Spleen (tissue), 11 donors: ENCODE results near the gene RNF31. TPM values are rescaled to one million over a fixed set of nuclear protein-coding genes. Genes with fewer than 3 reads are reported as not detected.

Experiments
- DNase-seq: peaks from one replicate; pipeline ENCODE4 v3.0.0-alpha.2; 2020
- H3K27ac ChIP-seq, 8 donors: fragments of 200-600 bp; sonication (generic) in 7 of 8; 1 replicate in 4 of 8; 2 replicates in 4 of 8; pipeline versions ENCODE4 v1.5.0 to v1.8.0; 2016 to 2021; ENCODE audit warnings: inconsistent platforms in 4 of 8, mild to moderate bottlenecking in 4 of 8, moderate library complexity in 1 of 8
- H3K27me3 ChIP-seq, 7 donors: fragments of 200-600 bp; sonication (generic) in 6 of 7; replicated peaks in 1 of 7; 1 replicate in 4 of 7; 2 replicates in 3 of 7; pipeline versions ENCODE4 v1.5.0 to v1.8.0; 2016 to 2021; ENCODE audit warnings: inconsistent platforms in 3 of 7, mild to moderate bottlenecking in 1 of 7
- H3K36me3 ChIP-seq, 6 donors: fragments of 200-600 bp; sonication (generic) in 5 of 6; 1 replicate in 4 of 6; 2 replicates in 2 of 6; pipeline versions ENCODE4 v1.5.0 to v1.8.0; 2016 to 2021; ENCODE audit warnings: inconsistent platforms in 2 of 6
- H3K4me1 ChIP-seq, 6 donors: fragments of 200-600 bp; sonication (generic) in 5 of 6; 1 replicate in 3 of 6; 2 replicates in 3 of 6; pipeline versions ENCODE4 v1.5.0 to v1.8.0; 2016 to 2021; ENCODE audit warnings: inconsistent platforms in 3 of 6
- H3K4me3 ChIP-seq, 8 donors: fragments of 200-600 bp; sonication (generic) in 7 of 8; 1 replicate in 4 of 8; 2 replicates in 4 of 8; pipeline versions ENCODE4 v1.5.0 to v1.8.0; 2016 to 2021; ENCODE audit warnings: inconsistent platforms in 4 of 8, mild to moderate bottlenecking in 4 of 8, moderate library complexity in 2 of 8
- H3K9me3 ChIP-seq, 8 donors: fragments of 200-600 bp; sonication (generic) in 7 of 8; 1 replicate in 4 of 8; 2 replicates in 4 of 8; pipeline versions ENCODE4 v1.5.0 to v1.8.0; 2016 to 2021; ENCODE audit warnings: inconsistent platforms in 4 of 8
- CTCF ChIP-seq, 11 experiments: fragments of 200-600 bp in 7 of 11; fragments of 450-650 bp in 4 of 11; sonication (generic) in 4 of 11; IDR thresholded peaks in 8 of 11; conservative IDR thresholded peaks in 3 of 11; 1 replicate in 7 of 11; 2 replicates in 4 of 11; pipeline versions ENCODE4 v1.4.0 to v1.8.0; 2016 to 2021; ENCODE audit warnings: antibody characterized with exemption in 11 of 11, inconsistent platforms in 4 of 11, mild to moderate bottlenecking in 1 of 11
- POLR2A ChIP-seq, 3 donors: fragments of 450-650 bp; IDR thresholded peaks; one replicate each; pipeline ENCODE4 v1.5.1; 2017; ENCODE audit warnings: antibody characterized with exemption in 3 of 3, mild to moderate bottlenecking in 1 of 3
- POLR2AphosphoS5 ChIP-seq, 3 donors: sonication (generic); formaldehyde crosslinking; IDR thresholded peaks; one replicate each; pipeline ENCODE4 v1.5.1; 2017; ENCODE audit warnings: antibody characterized with exemption in 3 of 3
- WGBS, 5 donors: extraction: QIAGEN DNeasy Blood & Tissue Kit in 3 of 5; methylation state at CpG; one replicate each; pipeline versions ENCODE4 v1.1.5 to v1.1.7; 2013 to 2018; 5-methylcytosine and 5-hydroxymethylcytosine counted together
- intact Hi-C: fragments of 100-400 bp; cut with DNase I; formaldehyde crosslinking; loops from one replicate; pipeline ENCODE4 v1.15.0; 2023; ENCODE audit warnings: low total_unique reads
- polyA plus RNA-seq, 3 donors: library from polyadenylated mRNA; stranded (reverse); fragments of 200-250 nt; gene quantifications; one replicate each; pipeline ENCODE4 v1.2.1, GENCODE V29; 2013
- total RNA-seq, 7 donors: library from RNA; depleted of rRNA in 3 of 7; stranded (reverse); fragments of >200 nt in 3 of 7; fragmentation: NEBNext Ultra II Directional in 4 of 7; extraction: Animal tissue kit (Norgen Biotek cat#: 25700) in 4 of 7; gene quantifications; one replicate each; pipeline versions ENCODE4 v1.1.0 to v1.2.1, GENCODE V29; 2016 to 2021
- donor health status: healthy with polysubstance abuse.
- donor health status: DM: no; HTN: no; CAD: no; lungs with moderate emphysema.
- donor health status: DM: no; HTN: no; CAD: no.
- donor health status: Bipolar disorder and iron deficiency.
- donor health status: healthy.
- donor health status: DM: no; HTN: no; CAD: no.
- donor health status: DM: yes; HTN: yes; CAD: no.

RNF31 gene
- total and polyA plus RNA-seq, 10 donors = 56.5 to 148 (median 103) TPM

- peaks cover 3 to 19% (median 14%) of the 10 kb centered on the region in 6 donors for H3K36me3 ChIP-seq
- intact Hi-C loops = no loop called here
These were observed 33.9 kb upstream of the RNF31 start for GRCh38 chr14:24113379-24113800.

GRCh38 chr14:24113801-24114531 is 33.3 kb upstream of the RNF31 start:
- H3K27ac ChIP-seq = peak overlapping the region; percentile 97 to 100 (median 98)
- peak; percentile 96 for DNase-seq
- H3K36me3 ChIP-seq = peaks cover 3 to 25% (median 20%) of the 10 kb centered on the region in 6 donors
- TF ChIP-seq CTCF (IDR thresholded peaks at IDR 0.05 in 8 of 11, conservative IDR thresholded peaks at IDR 0.05 in 3 of 11) (no peak), POLR2A (IDR thresholded peaks at IDR 0.05) (peak in 1 of 3 donors; percentile 82), POLR2AphosphoS5 (IDR thresholded peaks at IDR 0.05) (peak; percentile 64 to 94 (median 85))
- H3K4me3 ChIP-seq = peak overlapping the region; percentile 46 to 85 (median 76)
- H3K4me1 ChIP-seq = peaks cover 27 to 68% (median 55%) of the 10 kb centered on the region in 6 donors
- no peaks in the 10 kb centered on the region for H3K27me3 ChIP-seq
- H3K9me3 ChIP-seq = no peaks in the 10 kb centered on the region
- intact Hi-C loops = no loop called here
- WGBS, 5 donors = 0% methylated on average over 38 to 42 of the region's 42 CpGs

More at GRCh38 chr14:24113379-24113800, 33.9 kb upstream of the RNF31 start:
- Histone ChIP-seq H3K27me3 (no peaks in the 10 kb centered on the region), H3K4me1 (peaks cover 28 to 69% (median 59%) of the 10 kb centered on the region in 6 donors), H3K9me3 (no peaks in the 10 kb centered on the region), H3K27ac (peak overlapping the region; percentile 97 to 100 (median 98)), H3K4me3 (peak overlapping the region; percentile 46 to 85 (median 76))
- DNase-seq = no peak
- WGBS, 5 donors = 17 to 22% (median 20%) methylated on average over 15 of the region's 15 CpGs
- TF ChIP-seq CTCF (IDR thresholded peaks at IDR 0.05 in 8 of 11, conservative IDR thresholded peaks at IDR 0.05 in 3 of 11) = no peak
- no peak for TF ChIP-seq POLR2AphosphoS5 (IDR thresholded peaks at IDR 0.05)

- H3K4me1 ChIP-seq = peaks cover 23 to 64% (median 47%) of the 10 kb centered on the region in 6 donors
- intact Hi-C loops = no loop called here
- H3K27ac ChIP-seq = peak within 1 kb of the TSS; percentile 97 to 100 (median 98)
- WGBS, 5 donors = 0% methylated on average over 38 to 65 of the region's 65 CpGs
- DNase-seq = peak; percentile 99
- H3K27me3 ChIP-seq = no peaks in the 10 kb centered on the region
- peaks cover 3 to 33% (median 28%) of the 10 kb centered on the region in 6 donors for H3K36me3 ChIP-seq
- H3K4me3 ChIP-seq = peak within 1 kb of the TSS; percentile 60 to 85 (median 76)
- TF ChIP-seq POLR2AphosphoS5 (IDR thresholded peaks at IDR 0.05) = peak; percentile 91 to 98 (median 93)
- peak in 4 of 11 experiments; percentile 4 to 28 (median 17) for TF ChIP-seq CTCF (IDR thresholded peaks at IDR 0.05 in 8 of 11, conservative IDR thresholded peaks at IDR 0.05 in 3 of 11)
- peak in 2 of 3 donors; percentile 6 to 42 for TF ChIP-seq POLR2A (IDR thresholded peaks at IDR 0.05)
- H3K9me3 ChIP-seq = no peaks in the 10 kb centered on the region
These were observed 32.5 kb upstream of the RNF31 start, which contains the start of the genes DCAF11 and NRL for GRCh38 chr14:24114532-24115421. Gene DCAF11, plus strand, starts transcription at chr14:24114777. Its CDS starts 818 bp downstream, at chr14:24115595. Gene NRL, minus strand, starts transcription at chr14:24114949. Its CDS starts 32,101 bp downstream, at chr14:24082848.
